Central memory CD8-positive, alpha-beta T cell (primary cell): ENCODE data around the gene SPINK9.

Source experiments
- ATAC-seq: fragments of 150-1000 bp; cut with Tn5 transposase; replicated peaks from 2 replicates; pipeline ENCODE4 v1.10.0; 2022; ENCODE audit warnings: mild to moderate bottlenecking, moderate FRiP score, moderate number of reproducible peaks; ENCODE audit not compliant: poor library complexity, severe bottlenecking; ENCODE audit errors: extremely low read depth
- DNase-seq, 2 donors: peaks; one replicate each; pipeline ENCODE4 v3.0.0; 2021; ENCODE audit warnings: low spot score in 2 of 2
- H3K27ac Mint-ChIP-seq: one replicate; pipeline ENCODE4 v1.8.0; 2022; ENCODE audit warnings: low read depth, mild to moderate bottlenecking, moderate library complexity, mixed read lengths
- H3K27me3 Mint-ChIP-seq: one replicate; pipeline ENCODE4 v1.8.0; 2022; ENCODE audit warnings: mixed read lengths
- H3K36me3 Mint-ChIP-seq: one replicate; pipeline ENCODE4 v1.8.0; 2022; ENCODE audit warnings: mild to moderate bottlenecking, moderate library complexity, mixed read lengths; ENCODE audit not compliant: insufficient read depth
- H3K4me1 Mint-ChIP-seq: one replicate; pipeline ENCODE4 v1.8.0; 2022; ENCODE audit warnings: mixed read lengths
- H3K4me3 Mint-ChIP-seq: one replicate; pipeline ENCODE4 v1.8.0; 2022; ENCODE audit warnings: mild to moderate bottlenecking, moderate library complexity, mixed read lengths
- H3K9me3 Mint-ChIP-seq: one replicate; pipeline ENCODE4 v1.8.0; 2022; ENCODE audit warnings: mixed read lengths

Gene SPINK9

GRCh38 chr5:148336704-148337435 is 1.5 kb downstream of the SPINK9 start:
- Mint-ChIP-seq H3K9me3 (no peaks in the 10 kb centered on the region), H3K27me3 (peaks cover 22% of the 10 kb centered on the region), H3K4me3 (no peak overlapping the region), H3K27ac (no peak overlapping the region), H3K36me3 (no peaks in the 10 kb centered on the region), H3K4me1 (no peaks in the 10 kb centered on the region)
- DNase-seq (no peak), ATAC-seq (no peak)

- Mint-ChIP-seq H3K4me1 (no peaks in the 10 kb centered on the region), H3K9me3 (no peaks in the 10 kb centered on the region), H3K27ac (no peak overlapping the region), H3K4me3 (no peak overlapping the region), H3K36me3 (no peaks in the 10 kb centered on the region), H3K27me3 (no peaks in the 10 kb centered on the region)
- ATAC-seq (no peak), DNase-seq (no peak)
Measured at GRCh38 chr5:148342371-148343045, 7.1 kb downstream of the SPINK9 start.

GRCh38 chr5:148343046-148343407 is 7.7 kb downstream of the SPINK9 start:
- no peaks in the 10 kb centered on the region for H3K36me3 Mint-ChIP-seq
- no peak for ATAC-seq

GRCh38 chr5:148343603-148344487 is 8.5 kb downstream of the SPINK9 start:
- Mint-ChIP-seq H3K27me3 (peaks cover 9% of the 10 kb centered on the region), H3K4me1 (no peaks in the 10 kb centered on the region), H3K4me3 (no peak overlapping the region), H3K9me3 (no peaks in the 10 kb centered on the region), H3K36me3 (no peaks in the 10 kb centered on the region), H3K27ac (no peak overlapping the region)
- ATAC-seq: no peak
- DNase-seq: no peak

More at GRCh38 chr5:148343046-148343407, 7.7 kb downstream of the SPINK9 start:
- DNase-seq: no peak
- H3K9me3 Mint-ChIP-seq: no peaks in the 10 kb centered on the region
- H3K4me1 Mint-ChIP-seq: no peaks in the 10 kb centered on the region
- H3K4me3 Mint-ChIP-seq: no peak overlapping the region
- H3K27me3 Mint-ChIP-seq: peaks cover 4% of the 10 kb centered on the region
- no peak overlapping the region for H3K27ac Mint-ChIP-seq

GRCh38 chr5:148347706-148348105 is 12.3 kb downstream of the SPINK9 start:
- no peaks in the 10 kb centered on the region for H3K36me3 Mint-ChIP-seq
- H3K9me3 Mint-ChIP-seq: no peaks in the 10 kb centered on the region
- no peak for DNase-seq
- no peak for ATAC-seq
- H3K27ac Mint-ChIP-seq: no peak overlapping the region
- no peaks in the 10 kb centered on the region for H3K4me1 Mint-ChIP-seq
- no peak overlapping the region for H3K4me3 Mint-ChIP-seq
- H3K27me3 Mint-ChIP-seq: peaks cover 9% of the 10 kb centered on the region

- ATAC-seq: no peak
- Mint-ChIP-seq H3K27ac (no peak overlapping the region), H3K36me3 (no peaks in the 10 kb centered on the region), H3K27me3 (peaks cover 8% of the 10 kb centered on the region), H3K4me3 (no peak overlapping the region), H3K4me1 (no peaks in the 10 kb centered on the region), H3K9me3 (no peaks in the 10 kb centered on the region)
- DNase-seq: no peak
Measured at GRCh38 chr5:148352696-148353095, 17.3 kb downstream of the SPINK9 start.

- Mint-ChIP-seq H3K27ac (no peak overlapping the region), H3K4me1 (no peaks in the 10 kb centered on the region), H3K36me3 (no peaks in the 10 kb centered on the region), H3K27me3 (no peaks in the 10 kb centered on the region), H3K9me3 (no peaks in the 10 kb centered on the region), H3K4me3 (no peak overlapping the region)
- ATAC-seq (no peak), DNase-seq (no peak)
Measured at GRCh38 chr5:148353634-148354033, 18.3 kb downstream of the SPINK9 start.

- ATAC-seq (no peak), DNase-seq (no peak)
- H3K36me3 Mint-ChIP-seq: peaks cover 2% of the 10 kb centered on the region
- peaks cover 22% of the 10 kb centered on the region for H3K27me3 Mint-ChIP-seq
- no peak overlapping the region for H3K27ac Mint-ChIP-seq
- no peaks in the 10 kb centered on the region for H3K4me1 Mint-ChIP-seq
- no peak overlapping the region for H3K4me3 Mint-ChIP-seq
- no peaks in the 10 kb centered on the region for H3K9me3 Mint-ChIP-seq
Measured at GRCh38 chr5:148364343-148364742, 29.0 kb downstream of the SPINK9 start.

- no peak overlapping the region for H3K4me3 Mint-ChIP-seq
- no peaks in the 10 kb centered on the region for H3K4me1 Mint-ChIP-seq
- H3K27ac Mint-ChIP-seq: no peak overlapping the region
- H3K27me3 Mint-ChIP-seq: peaks cover 10% of the 10 kb centered on the region
- H3K9me3 Mint-ChIP-seq: no peaks in the 10 kb centered on the region
- no peak for DNase-seq
- peaks cover 2% of the 10 kb centered on the region for H3K36me3 Mint-ChIP-seq
- ATAC-seq: no peak
Measured at GRCh38 chr5:148368299-148368698, 32.9 kb downstream of the SPINK9 start.

- Mint-ChIP-seq H3K4me3 (no peak overlapping the region), H3K9me3 (no peaks in the 10 kb centered on the region), H3K27ac (no peak overlapping the region), H3K4me1 (no peaks in the 10 kb centered on the region), H3K27me3 (no peaks in the 10 kb centered on the region), H3K36me3 (peaks cover 2% of the 10 kb centered on the region)
- no peak for ATAC-seq
- DNase-seq: no peak
Measured at GRCh38 chr5:148372166-148372725, 36.9 kb downstream of the SPINK9 start.

- Mint-ChIP-seq H3K4me1 (no peaks in the 10 kb centered on the region), H3K27me3 (no peaks in the 10 kb centered on the region), H3K9me3 (no peaks in the 10 kb centered on the region), H3K27ac (no peak overlapping the region), H3K4me3 (no peak overlapping the region), H3K36me3 (peaks cover 2% of the 10 kb centered on the region)
- DNase-seq (no peak), ATAC-seq (no peak)
Measured at GRCh38 chr5:148372893-148373292, 37.5 kb downstream of the SPINK9 start.

GRCh38 chr5:148374690-148375360 is 39.5 kb downstream of the SPINK9 start:
- ATAC-seq: no peak
- peaks cover 4% of the 10 kb centered on the region for H3K9me3 Mint-ChIP-seq

More at GRCh38 chr5:148374690-148375360, 39.5 kb downstream of the SPINK9 start:
- Mint-ChIP-seq H3K36me3 (no peaks in the 10 kb centered on the region), H3K27me3 (no peaks in the 10 kb centered on the region), H3K4me1 (no peaks in the 10 kb centered on the region), H3K27ac (no peak overlapping the region), H3K4me3 (no peak overlapping the region)
- DNase-seq: no peak
